ENCODE data around the gene IL12B.
"Not testable (repeated sequence)": the region's sequence is repeated elsewhere in the genome, so short reads cannot be mapped to it uniquely, and the experiment has no call there.

Gene IL12B

GRCh38 chr5:159310511-159310910, 19.8 kb downstream of the IL12B start:
- H3K9ac ChIP-seq (ENCODE audit: low read depth, low read length): no peak overlapping the region
- H3K9me3 ChIP-seq (ENCODE audit: control insufficient read depth, insufficient read depth, low read length): no peaks in the 10 kb centered on the region

GRCh38 chr5:159309689-159310433, 20.4 kb downstream of the IL12B start:
- Histone ChIP-seq H3K9ac (ENCODE audit: low read depth, low read length) (no peak overlapping the region), H3K4me3 (ENCODE audit: low read depth, low read length) (peak overlapping the region; percentile 30), H3K4me1 (ENCODE audit: control insufficient read depth, insufficient read depth, low read length) (peaks cover 5% of the 10 kb centered on the region), H3K9me3 (ENCODE audit: control insufficient read depth, insufficient read depth, low read length) (no peaks in the 10 kb centered on the region), H3K36me3 (ENCODE audit: control insufficient read depth, insufficient read depth, low read length) (no peaks in the 10 kb centered on the region), H3K27me3 (ENCODE audit: control insufficient read depth, insufficient read depth, low read length) (peaks cover 34% of the 10 kb centered on the region)

More at GRCh38 chr5:159310511-159310910, 19.8 kb downstream of the IL12B start:
- no peaks in the 10 kb centered on the region for H3K36me3 ChIP-seq (ENCODE audit: control insufficient read depth, insufficient read depth, low read length)
- H3K27me3 ChIP-seq (ENCODE audit: control insufficient read depth, insufficient read depth, low read length): peaks cover 34% of the 10 kb centered on the region
- H3K4me1 ChIP-seq (ENCODE audit: control insufficient read depth, insufficient read depth, low read length): peaks cover 5% of the 10 kb centered on the region
- peak overlapping the region; percentile 40 for H3K4me3 ChIP-seq (ENCODE audit: low read depth, low read length)

GRCh38 chr5:159304961-159305595, 25.2 kb downstream of the IL12B start:
- peaks cover 16% of the 10 kb centered on the region for H3K27me3 ChIP-seq (ENCODE audit: control insufficient read depth, insufficient read depth, low read length)
- H3K9ac ChIP-seq (ENCODE audit: low read depth, low read length): no peak overlapping the region
- no peak overlapping the region for H3K4me3 ChIP-seq (ENCODE audit: low read depth, low read length)
- H3K9me3 ChIP-seq (ENCODE audit: control insufficient read depth, insufficient read depth, low read length): no peaks in the 10 kb centered on the region
- no peaks in the 10 kb centered on the region for H3K4me1 ChIP-seq (ENCODE audit: control insufficient read depth, insufficient read depth, low read length)
- H3K36me3 ChIP-seq (ENCODE audit: control insufficient read depth, insufficient read depth, low read length): no peaks in the 10 kb centered on the region

- Histone ChIP-seq H3K4me3 (ENCODE audit: low read depth, low read length) (no peak overlapping the region), H3K27me3 (ENCODE audit: control insufficient read depth, insufficient read depth, low read length) (peaks cover under 1% of the 10 kb centered on the region), H3K36me3 (ENCODE audit: control insufficient read depth, insufficient read depth, low read length) (no peaks in the 10 kb centered on the region), H3K9me3 (ENCODE audit: control insufficient read depth, insufficient read depth, low read length) (no peaks in the 10 kb centered on the region), H3K4me1 (ENCODE audit: control insufficient read depth, insufficient read depth, low read length) (no peaks in the 10 kb centered on the region), H3K9ac (ENCODE audit: low read depth, low read length) (no peak overlapping the region)
Observed at GRCh38 chr5:159303286-159303685, 27.0 kb downstream of the IL12B start.

GRCh38 chr5:159301929-159302860, 28.1 kb downstream of the IL12B start:
- H3K4me3 ChIP-seq (ENCODE audit: low read depth, low read length); H3K27me3 ChIP-seq (ENCODE audit: control insufficient read depth, insufficient read depth, low read length); H3K9me3 ChIP-seq (ENCODE audit: control insufficient read depth, insufficient read depth, low read length); H3K9ac ChIP-seq (ENCODE audit: low read depth, low read length); H3K36me3 ChIP-seq (ENCODE audit: control insufficient read depth, insufficient read depth, low read length); H3K4me1 ChIP-seq (ENCODE audit: control insufficient read depth, insufficient read depth, low read length): not testable (repeated sequence)

GRCh38 chr5:159301466-159301865, 28.8 kb downstream of the IL12B start:
- no peak overlapping the region for H3K4me3 ChIP-seq (ENCODE audit: low read depth, low read length)
- H3K36me3 ChIP-seq (ENCODE audit: control insufficient read depth, insufficient read depth, low read length): no peaks in the 10 kb centered on the region
- H3K4me1 ChIP-seq (ENCODE audit: control insufficient read depth, insufficient read depth, low read length): no peaks in the 10 kb centered on the region
- H3K9me3 ChIP-seq (ENCODE audit: control insufficient read depth, insufficient read depth, low read length): peaks cover 3% of the 10 kb centered on the region
- H3K9ac ChIP-seq (ENCODE audit: low read depth, low read length): no peak overlapping the region
- H3K27me3 ChIP-seq (ENCODE audit: control insufficient read depth, insufficient read depth, low read length): no peaks in the 10 kb centered on the region

- not testable (repeated sequence) for H3K4me1 ChIP-seq (ENCODE audit: control insufficient read depth, insufficient read depth, low read length); H3K9me3 ChIP-seq (ENCODE audit: control insufficient read depth, insufficient read depth, low read length); H3K9ac ChIP-seq (ENCODE audit: low read depth, low read length)
Observed at GRCh38 chr5:159297300-159297699, 33.0 kb downstream of the IL12B start.

GRCh38 chr5:159294921-159295320, 35.4 kb downstream of the IL12B start:
- Histone ChIP-seq H3K4me3 (ENCODE audit: low read depth, low read length) (no peak overlapping the region), H3K9ac (ENCODE audit: low read depth, low read length) (no peak overlapping the region), H3K27me3 (ENCODE audit: control insufficient read depth, insufficient read depth, low read length) (no peaks in the 10 kb centered on the region), H3K36me3 (ENCODE audit: control insufficient read depth, insufficient read depth, low read length) (no peaks in the 10 kb centered on the region), H3K9me3 (ENCODE audit: control insufficient read depth, insufficient read depth, low read length) (peaks cover 3% of the 10 kb centered on the region), H3K4me1 (ENCODE audit: control insufficient read depth, insufficient read depth, low read length) (no peaks in the 10 kb centered on the region)

More at GRCh38 chr5:159297300-159297699, 33.0 kb downstream of the IL12B start:
- not testable (repeated sequence) for H3K27me3 ChIP-seq (ENCODE audit: control insufficient read depth, insufficient read depth, low read length); H3K4me3 ChIP-seq (ENCODE audit: low read depth, low read length); H3K36me3 ChIP-seq (ENCODE audit: control insufficient read depth, insufficient read depth, low read length)

- Histone ChIP-seq H3K27me3 (ENCODE audit: control insufficient read depth, insufficient read depth, low read length) (no peaks in the 10 kb centered on the region), H3K36me3 (ENCODE audit: control insufficient read depth, insufficient read depth, low read length) (no peaks in the 10 kb centered on the region), H3K4me1 (ENCODE audit: control insufficient read depth, insufficient read depth, low read length) (no peaks in the 10 kb centered on the region), H3K9me3 (ENCODE audit: control insufficient read depth, insufficient read depth, low read length) (no peaks in the 10 kb centered on the region), H3K9ac (ENCODE audit: low read depth, low read length) (no peak overlapping the region), H3K4me3 (ENCODE audit: low read depth, low read length) (no peak overlapping the region)
Observed at GRCh38 chr5:159290741-159291140, 39.5 kb downstream of the IL12B start.

- Histone ChIP-seq H3K4me1 (ENCODE audit: control insufficient read depth, insufficient read depth, low read length) (no peaks in the 10 kb centered on the region), H3K36me3 (ENCODE audit: control insufficient read depth, insufficient read depth, low read length) (no peaks in the 10 kb centered on the region), H3K9ac (ENCODE audit: low read depth, low read length) (no peak overlapping the region), H3K4me3 (ENCODE audit: low read depth, low read length) (no peak overlapping the region), H3K27me3 (ENCODE audit: control insufficient read depth, insufficient read depth, low read length) (no peaks in the 10 kb centered on the region), H3K9me3 (ENCODE audit: control insufficient read depth, insufficient read depth, low read length) (no peaks in the 10 kb centered on the region)
Observed at GRCh38 chr5:159286420-159287035, 43.8 kb downstream of the IL12B start.

GRCh38 chr5:159274676-159275075, 55.6 kb downstream of the IL12B start:
- H3K36me3 ChIP-seq (ENCODE audit: control insufficient read depth, insufficient read depth, low read length): peaks cover 3% of the 10 kb centered on the region
- no peak overlapping the region for H3K4me3 ChIP-seq (ENCODE audit: low read depth, low read length)
- no peak overlapping the region for H3K9ac ChIP-seq (ENCODE audit: low read depth, low read length)
- H3K27me3 ChIP-seq (ENCODE audit: control insufficient read depth, insufficient read depth, low read length): no peaks in the 10 kb centered on the region
- no peaks in the 10 kb centered on the region for H3K9me3 ChIP-seq (ENCODE audit: control insufficient read depth, insufficient read depth, low read length)
- H3K4me1 ChIP-seq (ENCODE audit: control insufficient read depth, insufficient read depth, low read length): no peaks in the 10 kb centered on the region

All from iPS-15b (cell line).